K562 (cell line): ENCODE measurements around the gene USP20.

Experiments used
- CEBPZ ChIP-seq: fragments of 150-350 bp; IDR thresholded peaks from 2 replicates; pipeline ENCODE4 v1.6.1; 2014; ENCODE audit warnings: low read depth, mild to moderate bottlenecking, low read length, borderline replicate concordance
- CTCF ChIP-seq, 3 experiments: IDR thresholded peaks in 2 of 3; conservative IDR thresholded peaks in 1 of 3; 2 replicates each; pipeline ENCODE4 v1.5.1; 2011 to 2012; ENCODE audit warnings: low read length in 3 of 3, mild to moderate bottlenecking in 3 of 3, control low read depth in 2 of 3, improper control_type of control experiment in 1 of 3, inconsistent platforms in 1 of 3, low read depth in 1 of 3, mixed read lengths in 1 of 3, moderate library complexity in 1 of 3; ENCODE audit not compliant: insufficient read depth in 2 of 3
- KHSRP ChIP-seq: fragments of 450-650 bp; IDR thresholded peaks from 2 replicates; pipeline ENCODE4 v1.6.1; 2017
- POLR2AphosphoS2 ChIP-seq: IDR thresholded peaks from 2 replicates; pipeline ENCODE4 v1.6.1; 2012; ENCODE audit warnings: low read length, improper control_type of control experiment
- POLR2AphosphoS5 ChIP-seq: IDR thresholded peaks from 2 replicates; pipeline ENCODE4 v1.6.1; 2011; ENCODE audit warnings: mild to moderate bottlenecking, low read depth, low read length, moderate library complexity; ENCODE audit not compliant: control insufficient read depth, insufficient read depth
- PRDM10 ChIP-seq: fragments of 450-650 bp; IDR thresholded peaks from 2 replicates; pipeline ENCODE4 v1.6.1; 2018; ENCODE audit not compliant: partially characterized antibody
- RERE ChIP-seq: sonication (generic); formaldehyde crosslinking; IDR thresholded peaks from 2 replicates; pipeline ENCODE4 v1.8.0; 2023; ENCODE audit warnings: missing genetic modification reagents, mild to moderate bottlenecking, borderline replicate concordance
- SAP30 ChIP-seq: fragments of 200-600 bp; sonication (generic); IDR thresholded peaks from 2 replicates; pipeline ENCODE4 v1.6.1; 2012; ENCODE audit warnings: borderline replicate concordance, low read depth, mild to moderate bottlenecking, moderate library complexity, low read length, control low read depth, inconsistent platforms; ENCODE audit not compliant: insufficient read depth, poor library complexity, severe bottlenecking
- SMAD1 ChIP-seq: fragments of 150-350 bp; IDR thresholded peaks from 2 replicates; pipeline ENCODE4 v1.6.1; 2014; ENCODE audit warnings: low read length, low read depth; ENCODE audit not compliant: partially characterized antibody
- TCF7 ChIP-seq: sonication (generic); IDR thresholded peaks from 2 replicates; pipeline ENCODE4 v1.6.1; 2016; ENCODE audit warnings: antibody characterized with exemption, borderline replicate concordance

GRCh38 chr9:129850821-129851550 lies 15.7 kb downstream of the USP20 start:
- TF ChIP-seq POLR2AphosphoS5 (no peak), CEBPZ (no peak), PRDM10 (no peak), POLR2AphosphoS2 (no peak), SMAD1 (no peak), CTCF (IDR thresholded peaks at IDR 0.05 in 2 of 3, conservative IDR thresholded peaks at IDR 0.05 in 1 of 3; ENCODE audit: insufficient read depth in 2 of 3, low read depth in 1 of 3, low read length in 3 of 3) (no peak), SAP30 (no peak), RERE (no peak), TCF7 (no peak), KHSRP (no peak)
